Measurements from ENCODE around the gene ABLIM2.
"Not testable (repeated sequence)": the region's sequence is repeated elsewhere in the genome, so short reads cannot be mapped to it uniquely, and the experiment has no call there.

ABLIM2 gene

GRCh38 chr4:7950301-7951092 lies 208.1 kb downstream of the ABLIM2 start:
- DNase-seq = no peak

- no peak for DNase-seq
Measured at GRCh38 chr4:7949759-7950158, 208.9 kb downstream of the ABLIM2 start.

- peak; percentile 40 for DNase-seq
Measured at GRCh38 chr4:7947927-7948326, 210.7 kb downstream of the ABLIM2 start.

- DNase-seq = no peak
Measured at GRCh38 chr4:7945709-7946380, 212.8 kb downstream of the ABLIM2 start.

GRCh38 chr4:7944599-7945220 lies 213.9 kb downstream of the ABLIM2 start:
- DNase-seq = no peak

GRCh38 chr4:7943688-7944087 lies 214.9 kb downstream of the ABLIM2 start:
- DNase-seq = not testable (repeated sequence)

GRCh38 chr4:7943211-7943610 lies 215.4 kb downstream of the ABLIM2 start:
- DNase-seq = no peak

GRCh38 chr4:7941965-7942496 lies 216.6 kb downstream of the ABLIM2 start:
- DNase-seq = no peak

- no peak for DNase-seq
Measured at GRCh38 chr4:7941111-7941964, 217.3 kb downstream of the ABLIM2 start.

GRCh38 chr4:7939377-7940108 lies 219.1 kb downstream of the ABLIM2 start, which contains the start of gene AFAP1:
TSS of gene AFAP1 (minus strand) at chr4:7939861. CDS start at chr4:7872078, 67,783 bp downstream.
- peak; percentile 91 for DNase-seq

GRCh38 chr4:7938609-7939376 lies 219.8 kb downstream of the ABLIM2 start:
- DNase-seq = no peak

GRCh38 chr4:7938266-7938608 lies 220.4 kb downstream of the ABLIM2 start:
- no peak for DNase-seq

- no peak for DNase-seq
Measured at GRCh38 chr4:7937006-7937405, 221.6 kb downstream of the ABLIM2 start.

GRCh38 chr4:7933651-7934510 lies 224.7 kb downstream of the ABLIM2 start:
- no peak for DNase-seq

GRCh38 chr4:7932287-7932686 lies 226.3 kb downstream of the ABLIM2 start:
- no peak for DNase-seq

- no peak for DNase-seq
Measured at GRCh38 chr4:7929118-7929951, 229.3 kb downstream of the ABLIM2 start.

GRCh38 chr4:7928711-7929110 lies 229.9 kb downstream of the ABLIM2 start:
- no peak for DNase-seq

GRCh38 chr4:7926822-7927221 lies 231.8 kb downstream of the ABLIM2 start:
- no peak for DNase-seq

GRCh38 chr4:7924570-7924969 lies 234.0 kb downstream of the ABLIM2 start:
- no peak for DNase-seq
